HepG2 (cell line): ENCODE measurements around the gene CSTF2. TPM values are rescaled to one million over a fixed set of nuclear protein-coding genes. Genes with fewer than 3 reads are reported as not detected.

Experiments
- ATAC-seq: fragments of 200-7000 bp; cut with Tn5 transposase; 3 replicates; pipeline ENCODE4 v1.9.1; 2020; ENCODE audit warnings: mild to moderate bottlenecking, moderate library complexity
- BruUV-seq: library from RNA; stranded (reverse); fragments of 400-500 nt; replicated peaks from 2 replicates; lab custom pipeline; 2021; lab: Mats Ljungman, UMichigan
- CTCF ChIA-PET: fragments of 300-600 bp; formaldehyde crosslinking; extraction: SDS; loops from one replicate; lab custom pipeline; 2021; ENCODE audit warnings: low total read pairs, inconsistent platforms, low intra/inter-chr PET ratio; lab: Yijun Ruan, JAX
- POLR2A ChIA-PET: fragments of 350-600 bp; sonication (Branson Sonifier 250); formaldehyde crosslinking; loops from one replicate; lab custom pipeline; 2020; ENCODE audit warnings: antibody characterized with exemption, inconsistent platforms; lab: Yijun Ruan, JAX
- DNase-seq: peaks from one replicate; pipeline ENCODE4 v3.0.0-alpha.2; 2015; ENCODE audit warnings: low spot score
- FAIRE-seq: peaks from 3 replicates; lab custom pipeline; 2011; peaks lifted over from hg19 to GRCh38; lab: Jason Lieb, UNC
- H2AFZ ChIP-seq: one replicate; pipeline ENCODE4 v1.6.1; 2011; ENCODE audit warnings: low read length, inconsistent platforms
- H3K27ac ChIP-seq: fragments of 300-600 bp; 3 replicates; pipeline ENCODE4 v1.8.0; 2011; ENCODE audit warnings: mixed run types, mild to moderate bottlenecking, mixed read lengths, low read length, inconsistent platforms; ENCODE audit not compliant: insufficient read depth; ENCODE audit errors: extremely low read length
- H3K27me3 ChIP-seq, 2 experiments: fragments of 200-600 bp in 1 of 2; 2 replicates in 1 of 2; 3 replicates in 1 of 2; pipeline versions ENCODE4 v1.6.0 to v1.8.0; 2011; ENCODE audit warnings: low read length in 2 of 2, mild to moderate bottlenecking in 2 of 2, moderate library complexity in 2 of 2, inconsistent platforms in 1 of 2; ENCODE audit not compliant: insufficient read depth in 2 of 2, control insufficient read depth in 1 of 2
- H3K36me3 ChIP-seq, 2 experiments: fragments of 200-600 bp in 1 of 2; replicated peaks in 1 of 2; 2 replicates in 1 of 2; 3 replicates in 1 of 2; pipeline versions ENCODE4 v1.5.1 to v1.8.0; 2011; ENCODE audit warnings: low read length in 2 of 2, inconsistent platforms in 1 of 2; ENCODE audit not compliant: insufficient read depth in 2 of 2, control insufficient read depth in 1 of 2
- H3K4me1 ChIP-seq: 2 replicates; pipeline ENCODE4 v1.5.1; 2012; ENCODE audit warnings: low read length, inconsistent platforms; ENCODE audit not compliant: insufficient read depth
- H3K4me2 ChIP-seq: 2 replicates; pipeline ENCODE4 v1.6.0; 2011; ENCODE audit warnings: low read depth, low read length, inconsistent platforms
- H3K4me3 ChIP-seq, 3 experiments: fragments of 200-600 bp in 1 of 3; sonication (generic), shearing (Covaris generic) in 1 of 3; replicated peaks in 1 of 3; 2 replicates each; pipeline ENCODE4 v1.5.1; 2011 to 2016; ENCODE audit warnings: low read length in 3 of 3, inconsistent platforms in 2 of 3, low read depth in 2 of 3, mild to moderate bottlenecking in 2 of 3, control low read depth in 1 of 3, mixed read lengths in 1 of 3; ENCODE audit not compliant: insufficient read depth in 1 of 3
- H3K79me2 ChIP-seq: one replicate; pipeline ENCODE4 v1.6.1; 2011; ENCODE audit warnings: low read length, inconsistent platforms; ENCODE audit not compliant: insufficient read depth
- H3K9ac ChIP-seq: 2 replicates; pipeline ENCODE4 v1.6.0; 2011; ENCODE audit warnings: mild to moderate bottlenecking, low read depth, low read length, inconsistent platforms; ENCODE audit not compliant: insufficient read depth
- H3K9me3 ChIP-seq: 2 replicates; pipeline ENCODE4 v1.5.1; 2012; ENCODE audit warnings: mild to moderate bottlenecking, low read length
- H4K20me1 ChIP-seq: 2 replicates; pipeline ENCODE4 v1.6.0; 2011; ENCODE audit warnings: inconsistent platforms, mild to moderate bottlenecking, low read length, moderate library complexity; ENCODE audit not compliant: insufficient read depth
- EED ChIP-seq: sonication (generic); formaldehyde crosslinking; IDR thresholded peaks from 2 replicates; pipeline ENCODE4 v1.5.0; 2020; ENCODE audit warnings: mild to moderate bottlenecking, missing genetic modification reagents
- PCBP1 ChIP-seq: fragments of 200-400 bp; formaldehyde crosslinking; IDR thresholded peaks from 2 replicates; pipeline ENCODE4 v1.6.1; 2017; ENCODE audit warnings: mild to moderate bottlenecking, low read depth, low read length, borderline replicate concordance
- PRMT3 ChIP-seq: sonication (generic); formaldehyde crosslinking; IDR thresholded peaks from 2 replicates; pipeline ENCODE4 v1.8.1; 2022; ENCODE audit warnings: low read depth, mild to moderate bottlenecking, moderate library complexity, missing genetic modification reagents, borderline replicate concordance
- STAT5B ChIP-seq: sonication (generic); formaldehyde crosslinking; IDR thresholded peaks from 2 replicates; pipeline ENCODE4 v1.4.0; 2020; ENCODE audit warnings: missing genetic modification reagents
- ZBTB42 ChIP-seq: sonication (generic); formaldehyde crosslinking; IDR thresholded peaks from 2 replicates; pipeline ENCODE4 v1.5.0; 2020; ENCODE audit warnings: mild to moderate bottlenecking, missing genetic modification reagents
- ZNF124 ChIP-seq: sonication (generic); formaldehyde crosslinking; IDR thresholded peaks from 2 replicates; pipeline ENCODE4 v1.4.0; 2020; ENCODE audit warnings: missing genetic modification reagents
- WGBS: methylation state at CpG from one replicate; pipeline ENCODE4 v1.1.6; 2017; ENCODE audit warnings: low lambda C conversion rate; 5-methylcytosine and 5-hydroxymethylcytosine counted together
- in situ Hi-C: cut with HindIII; loops from 2 replicates; pipeline ENCODE4 v1.10.0; 2017; ENCODE audit warnings: low pct_unique_long_range_greater_than_20kb; ENCODE audit not compliant: extremely low pct_ligation_motif_present
- intact Hi-C: fragments of 100-400 bp; cut with micrococcal nuclease; formaldehyde crosslinking; loops from one replicate; pipeline ENCODE4 v1.10.0; 2022; ENCODE audit not compliant: unreplicated experiment
- polyA plus RNA-seq, 8 experiments: library from polyadenylated mRNA; depleted of rRNA in 3 of 8; stranded (reverse) in 7 of 8; unstranded in 1 of 8; fragments of >200 nt; fragmentation: Illumina TruSeq in 4 of 8; extraction: Trizol in 4 of 8; gene quantifications; 2 replicates each; pipeline versions ENCODE4 v1.2.1 to v1.2.3, GENCODE V29; 2011 to 2016; ENCODE audit warnings: low read depth in 4 of 8, missing spikeins in 1 of 8, mixed read lengths in 1 of 8; ENCODE audit not compliant: insufficient read depth in 1 of 8
- total RNA-seq, 5 experiments: library from RNA; depleted of rRNA; stranded (reverse); fragments of >200 nt; fragmentation: Illumina TruSeq; extraction: Trizol; gene quantifications; 2 replicates each; pipeline ENCODE4 v1.2.3, GENCODE V29; 2016; ENCODE audit warnings: low read depth in 1 of 5
- TF ChIP-seq, protein P1 (sequence below): sonication (generic); formaldehyde crosslinking; conservative IDR thresholded peaks from 2 replicates; pipeline ENCODE4 v1.4.0; 2020; ENCODE audit warnings: missing genetic modification reagents
- TF ChIP-seq, protein P2 (sequence below): sonication (generic); formaldehyde crosslinking; IDR thresholded peaks from 2 replicates; pipeline ENCODE4 v1.4.0; 2020; ENCODE audit warnings: missing genetic modification reagents, borderline replicate concordance
- TF ChIP-seq, protein P3 (sequence below): sonication (generic); formaldehyde crosslinking; IDR thresholded peaks from 2 replicates; pipeline ENCODE4 v1.8.0; 2022; ENCODE audit warnings: mild to moderate bottlenecking, missing genetic modification reagents, moderate library complexity
- TF ChIP-seq, protein P4 (sequence below): sonication (generic); formaldehyde crosslinking; conservative IDR thresholded peaks from 2 replicates; pipeline ENCODE4 v1.8.0; 2022; ENCODE audit warnings: mild to moderate bottlenecking, moderate library complexity, missing genetic modification reagents

Gene CSTF2
- total and polyA plus RNA-seq, 2 of the 13 experiments (the other 11 are each of a cell fraction or from before 2014, with no cell fraction given), result 19.7 to 26.7 TPM

DNA sequence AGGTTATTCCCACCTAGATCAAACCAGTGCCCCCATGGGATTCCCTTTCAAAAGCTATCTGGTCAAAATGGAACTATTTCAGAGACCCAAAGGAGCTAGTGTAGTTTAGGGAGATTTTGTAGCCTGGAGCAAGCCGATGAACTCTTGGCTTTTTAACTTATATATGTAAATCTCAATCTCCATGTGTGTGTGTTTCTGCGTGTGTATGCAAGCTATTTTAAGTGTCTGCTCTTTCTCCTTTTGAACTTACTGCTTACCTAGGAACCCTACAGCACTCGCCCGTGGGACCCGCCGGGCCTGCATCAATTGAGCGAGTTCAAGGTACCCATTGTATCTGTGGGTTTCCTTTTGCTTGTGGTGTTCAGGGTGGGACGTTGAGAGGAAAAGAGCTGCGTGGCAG lies 10.4 kb downstream of the CSTF2 start:
- H3K4me2 ChIP-seq, result no peak overlapping the region
- POLR2A ChIA-PET, result interaction anchor here (1.3 kb wide), 1 partner anchor 10 kb away, joined by 3 read pairs; the partner anchor contains the start of gene CSTF2
- H3K27ac ChIP-seq, result no peak overlapping the region
- 92% methylated on average over 9 of the region's 9 CpGs for WGBS
- no peaks in the 10 kb centered on the region for H3K4me1 ChIP-seq
- no peak overlapping the region for H2AFZ ChIP-seq
- BruUV-seq, result no TSS peak
- TF ChIP-seq, protein P1, sequence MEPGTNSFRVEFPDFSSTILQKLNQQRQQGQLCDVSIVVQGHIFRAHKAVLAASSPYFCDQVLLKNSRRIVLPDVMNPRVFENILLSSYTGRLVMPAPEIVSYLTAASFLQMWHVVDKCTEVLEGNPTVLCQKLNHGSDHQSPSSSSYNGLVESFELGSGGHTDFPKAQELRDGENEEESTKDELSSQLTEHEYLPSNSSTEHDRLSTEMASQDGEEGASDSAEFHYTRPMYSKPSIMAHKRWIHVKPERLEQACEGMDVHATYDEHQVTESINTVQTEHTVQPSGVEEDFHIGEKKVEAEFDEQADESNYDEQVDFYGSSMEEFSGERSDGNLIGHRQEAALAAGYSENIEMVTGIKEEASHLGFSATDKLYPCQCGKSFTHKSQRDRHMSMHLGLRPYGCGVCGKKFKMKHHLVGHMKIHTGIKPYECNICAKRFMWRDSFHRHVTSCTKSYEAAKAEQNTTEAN (CRISPR knock-in tag), result no peak
- TF ChIP-seq, protein P2, sequence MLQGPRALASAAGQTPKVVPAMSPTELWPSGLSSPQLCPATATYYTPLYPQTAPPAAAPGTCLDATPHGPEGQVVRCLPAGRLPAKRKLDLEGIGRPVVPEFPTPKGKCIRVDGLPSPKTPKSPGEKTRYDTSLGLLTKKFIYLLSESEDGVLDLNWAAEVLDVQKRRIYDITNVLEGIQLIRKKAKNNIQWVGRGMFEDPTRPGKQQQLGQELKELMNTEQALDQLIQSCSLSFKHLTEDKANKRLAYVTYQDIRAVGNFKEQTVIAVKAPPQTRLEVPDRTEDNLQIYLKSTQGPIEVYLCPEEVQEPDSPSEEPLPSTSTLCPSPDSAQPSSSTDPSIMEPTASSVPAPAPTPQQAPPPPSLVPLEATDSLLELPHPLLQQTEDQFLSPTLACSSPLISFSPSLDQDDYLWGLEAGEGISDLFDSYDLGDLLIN, result no peak
- in situ Hi-C loops (no loop called here), intact Hi-C loops (no loop called here)
- DNase-seq (no peak), FAIRE-seq (no peak), ATAC-seq (no peak)
- no peaks in the 10 kb centered on the region for H3K79me2 ChIP-seq
- CTCF ChIA-PET, result no interaction called here
- H4K20me1 ChIP-seq, result no peaks in the 10 kb centered on the region
- H3K27me3 ChIP-seq, result no peaks in the 10 kb centered on the region
- H3K9ac ChIP-seq, result no peak overlapping the region
- H3K36me3 ChIP-seq, result peaks cover 5 to 30% of the 10 kb centered on the region in 2 experiments; a peak in 4 of 5 replicates
- H3K9me3 ChIP-seq, result no peaks in the 10 kb centered on the region
- H3K4me3 ChIP-seq, result no peak overlapping the region

DNA sequence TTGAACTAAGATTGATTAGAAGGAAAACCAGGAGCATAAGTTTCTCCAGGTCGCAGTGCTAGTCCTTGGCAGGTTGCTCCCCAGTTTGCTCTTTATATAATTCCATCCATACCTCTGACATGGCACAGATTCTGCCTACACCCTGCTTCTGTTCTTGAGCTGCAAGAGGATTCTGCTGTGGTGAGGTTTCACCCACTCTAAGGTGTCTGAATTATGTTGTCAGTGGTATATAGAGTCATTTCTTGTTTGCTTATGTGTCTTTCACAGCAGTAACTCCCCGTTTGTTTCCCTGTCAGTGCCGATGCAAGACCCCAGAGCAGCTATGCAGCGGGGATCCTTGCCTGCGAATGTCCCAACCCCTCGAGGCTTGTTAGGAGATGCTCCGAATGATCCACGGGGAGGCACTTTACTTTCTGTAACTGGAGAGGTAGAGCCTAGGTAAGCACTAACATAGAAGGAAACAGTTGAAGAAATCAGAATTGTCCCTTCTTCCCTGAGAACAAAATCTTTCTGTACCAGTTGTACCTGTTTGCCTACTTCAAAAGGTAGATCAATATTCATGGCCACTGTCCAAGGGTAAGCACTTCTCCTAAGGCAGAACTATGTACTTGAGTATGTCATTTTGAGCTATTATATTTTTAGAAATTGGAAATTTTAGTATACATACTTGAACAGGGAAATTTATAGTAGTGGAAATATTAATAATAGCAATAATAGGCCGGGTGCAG lies 11.2 kb downstream of the CSTF2 start:
- no peak overlapping the region for H3K4me3 ChIP-seq
- H3K36me3 ChIP-seq, result peaks cover 5 to 29% of the 10 kb centered on the region in 2 experiments; a peak in 3 of 5 replicates
- no peak overlapping the region for H3K27ac ChIP-seq
- H3K9ac ChIP-seq, result no peak overlapping the region
- no peaks in the 10 kb centered on the region for H3K79me2 ChIP-seq
- H3K27me3 ChIP-seq, result no peaks in the 10 kb centered on the region
- ATAC-seq (no peak), DNase-seq (no peak), FAIRE-seq (no peak)
- H3K9me3 ChIP-seq, result no peaks in the 10 kb centered on the region
- intact Hi-C loops, result no loop called here
- BruUV-seq, result no TSS peak
- POLR2A ChIA-PET, result interaction anchor here (1.3 kb wide), 1 partner anchor 11 kb away, joined by 3 read pairs; the partner anchor contains the start of gene CSTF2
- CTCF ChIA-PET, result no interaction called here
- no peak overlapping the region for H3K4me2 ChIP-seq
- no peaks in the 10 kb centered on the region for H4K20me1 ChIP-seq
- H3K4me1 ChIP-seq, result no peaks in the 10 kb centered on the region
- 100% methylated on average over 8 of the region's 9 CpGs for WGBS
- in situ Hi-C loops, result no loop called here
- H2AFZ ChIP-seq, result no peak overlapping the region
- TF ChIP-seq ZNF124 (CRISPR knock-in tag) (no peak), PRMT3 (no peak), ZBTB42 (CRISPR knock-in tag) (no peak), EED (CRISPR knock-in tag) (no peak), PCBP1 (no peak), STAT5B (CRISPR knock-in tag) (no peak)
- TF ChIP-seq, protein P3, sequence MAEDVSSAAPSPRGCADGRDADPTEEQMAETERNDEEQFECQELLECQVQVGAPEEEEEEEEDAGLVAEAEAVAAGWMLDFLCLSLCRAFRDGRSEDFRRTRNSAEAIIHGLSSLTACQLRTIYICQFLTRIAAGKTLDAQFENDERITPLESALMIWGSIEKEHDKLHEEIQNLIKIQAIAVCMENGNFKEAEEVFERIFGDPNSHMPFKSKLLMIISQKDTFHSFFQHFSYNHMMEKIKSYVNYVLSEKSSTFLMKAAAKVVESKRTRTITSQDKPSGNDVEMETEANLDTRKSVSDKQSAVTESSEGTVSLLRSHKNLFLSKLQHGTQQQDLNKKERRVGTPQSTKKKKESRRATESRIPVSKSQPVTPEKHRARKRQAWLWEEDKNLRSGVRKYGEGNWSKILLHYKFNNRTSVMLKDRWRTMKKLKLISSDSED (CRISPR knock-in tag), result no peak
- TF ChIP-seq, protein P4, sequence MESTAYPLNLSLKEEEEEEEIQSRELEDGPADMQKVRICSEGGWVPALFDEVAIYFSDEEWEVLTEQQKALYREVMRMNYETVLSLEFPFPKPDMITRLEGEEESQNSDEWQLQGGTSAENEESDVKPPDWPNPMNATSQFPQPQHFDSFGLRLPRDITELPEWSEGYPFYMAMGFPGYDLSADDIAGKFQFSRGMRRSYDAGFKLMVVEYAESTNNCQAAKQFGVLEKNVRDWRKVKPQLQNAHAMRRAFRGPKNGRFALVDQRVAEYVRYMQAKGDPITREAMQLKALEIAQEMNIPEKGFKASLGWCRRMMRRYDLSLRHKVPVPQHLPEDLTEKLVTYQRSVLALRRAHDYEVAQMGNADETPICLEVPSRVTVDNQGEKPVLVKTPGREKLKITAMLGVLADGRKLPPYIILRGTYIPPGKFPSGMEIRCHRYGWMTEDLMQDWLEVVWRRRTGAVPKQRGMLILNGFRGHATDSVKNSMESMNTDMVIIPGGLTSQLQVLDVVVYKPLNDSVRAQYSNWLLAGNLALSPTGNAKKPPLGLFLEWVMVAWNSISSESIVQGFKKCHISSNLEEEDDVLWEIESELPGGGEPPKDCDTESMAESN (CRISPR knock-in tag), result no peak
